GM21526 (cell line): ENCODE measurements around the gene SOX6.

ENCODE experiments used
- ATAC-seq: cut with Tn5 transposase; IDR thresholded peaks from one replicate; pipeline ENCODE4 v1.9.1; 2021; ENCODE audit warnings: moderate library complexity; ENCODE audit not compliant: unreplicated experiment, low FRiP score

Gene SOX6

DNA sequence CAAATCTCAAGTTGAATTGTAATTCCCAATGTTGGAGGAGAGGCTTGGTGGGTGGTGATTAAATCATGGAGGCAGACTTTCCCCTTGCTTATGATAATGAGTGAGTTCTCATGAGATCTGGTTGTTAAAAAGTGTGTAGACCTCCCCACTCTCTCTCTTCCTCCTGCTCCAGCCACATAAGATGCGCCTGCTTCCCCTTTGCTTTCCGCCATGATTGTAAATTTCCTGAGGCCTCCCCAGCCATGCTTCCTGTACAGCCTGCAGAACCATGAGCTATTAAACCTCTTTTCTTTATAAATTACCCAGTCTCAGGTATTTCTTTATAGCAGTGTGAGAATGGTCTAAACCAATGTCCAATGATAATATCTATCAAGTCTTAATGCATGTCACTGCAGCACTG, 34.2 kb downstream of the SOX6 start:
- ATAC-seq = no peak

DNA sequence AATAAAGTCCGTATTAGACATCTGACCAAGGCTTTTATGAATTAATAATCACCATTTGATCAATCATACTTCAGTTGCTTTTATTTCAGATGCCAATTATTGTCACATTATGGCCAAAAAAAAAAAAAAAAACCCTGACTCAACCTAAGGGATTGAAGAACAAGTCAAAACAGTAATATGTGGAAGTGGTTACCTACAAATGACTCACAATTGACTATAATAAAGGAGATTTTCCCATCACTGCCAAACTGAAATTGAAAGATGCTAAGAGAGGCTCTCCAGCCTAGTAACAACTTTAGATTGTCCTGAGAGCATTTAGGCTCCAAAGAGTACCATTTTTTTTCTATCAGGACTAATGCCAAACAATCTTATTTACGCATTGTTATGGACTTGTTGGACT, 35.2 kb downstream of the SOX6 start:
- ATAC-seq = no peak

DNA sequence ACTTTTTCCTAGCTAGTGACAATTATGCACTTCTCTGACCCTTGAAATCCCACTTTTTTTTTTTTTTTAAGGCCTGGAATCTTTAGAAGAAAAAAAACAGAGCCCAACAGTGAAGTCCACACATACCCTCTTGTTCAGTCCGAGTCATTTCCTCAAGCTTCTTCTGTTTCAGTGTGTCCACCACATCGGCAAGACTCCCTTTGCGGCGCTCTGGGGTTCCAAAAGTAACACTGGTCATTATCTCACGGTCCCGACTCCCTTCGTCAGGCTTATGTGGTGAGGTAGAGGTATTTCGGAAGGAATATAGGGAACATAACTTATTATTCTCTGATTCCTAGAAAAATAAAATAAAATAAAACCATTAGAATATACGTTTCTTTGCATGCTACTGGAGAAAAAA, 38.0 kb downstream of the SOX6 start:
- ATAC-seq = no peak

DNA sequence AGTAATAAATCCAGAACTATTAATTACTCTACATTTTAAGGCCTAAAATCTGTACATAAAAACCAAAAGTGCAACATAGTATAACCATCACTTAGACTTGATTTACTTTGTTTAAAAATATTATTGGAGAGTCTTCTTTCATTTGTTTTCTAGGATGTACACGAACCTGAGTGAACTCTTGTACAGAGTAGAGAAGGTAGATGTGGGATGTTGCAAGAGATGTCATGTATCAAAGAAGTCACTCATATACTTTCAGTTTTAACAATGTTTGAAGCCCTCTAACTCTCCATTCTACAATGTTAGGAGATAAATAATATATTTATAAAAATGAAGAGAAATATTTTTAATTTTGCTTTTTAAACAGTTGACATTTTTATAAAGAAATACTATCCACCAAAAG, 38.6 kb downstream of the SOX6 start:
- ATAC-seq = no peak

DNA sequence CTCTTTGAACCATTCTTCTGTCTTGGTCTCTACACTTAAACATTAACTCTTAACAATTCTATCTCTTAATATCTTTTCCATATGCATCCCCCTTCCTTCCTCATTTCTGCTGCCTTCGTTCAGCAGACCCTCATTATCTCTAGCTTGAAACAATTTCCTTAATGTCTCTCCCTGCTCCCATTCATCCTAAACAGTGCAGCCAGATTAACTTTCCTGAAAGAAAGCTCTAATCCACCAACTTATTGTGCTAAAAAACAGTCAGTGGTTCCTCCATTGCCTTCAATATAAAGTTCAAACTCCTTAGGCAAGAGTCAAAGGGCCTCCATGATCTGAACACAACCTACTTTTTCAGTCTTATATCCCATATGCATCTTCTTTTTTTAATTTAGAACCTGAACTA, 42.5 kb downstream of the SOX6 start:
- no peak for ATAC-seq

DNA sequence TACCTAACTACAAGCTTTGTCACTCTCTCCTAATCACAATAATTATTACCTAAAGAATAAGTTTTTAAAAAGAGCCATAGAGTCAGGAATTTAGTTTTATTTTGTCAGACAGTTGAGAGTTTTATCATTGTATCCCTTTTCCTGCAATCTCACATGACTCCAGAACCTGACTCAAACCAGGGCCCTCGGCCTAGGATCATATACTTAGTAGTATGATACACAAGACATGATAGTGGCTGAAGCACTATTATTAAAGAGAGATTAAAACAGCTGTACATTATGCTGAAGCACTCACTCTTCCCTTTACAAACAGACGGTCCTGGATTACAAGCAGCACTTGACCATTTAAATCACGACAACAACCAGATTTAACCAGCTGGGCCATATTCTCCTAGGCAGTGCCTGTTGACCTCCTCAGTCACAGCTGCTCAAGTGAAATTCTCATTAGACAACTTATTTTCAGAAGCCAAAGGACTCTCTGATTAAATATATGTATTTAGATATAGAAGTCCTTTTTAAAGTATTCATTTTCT, 44.0 kb downstream of the SOX6 start:
- no peak for ATAC-seq

DNA sequence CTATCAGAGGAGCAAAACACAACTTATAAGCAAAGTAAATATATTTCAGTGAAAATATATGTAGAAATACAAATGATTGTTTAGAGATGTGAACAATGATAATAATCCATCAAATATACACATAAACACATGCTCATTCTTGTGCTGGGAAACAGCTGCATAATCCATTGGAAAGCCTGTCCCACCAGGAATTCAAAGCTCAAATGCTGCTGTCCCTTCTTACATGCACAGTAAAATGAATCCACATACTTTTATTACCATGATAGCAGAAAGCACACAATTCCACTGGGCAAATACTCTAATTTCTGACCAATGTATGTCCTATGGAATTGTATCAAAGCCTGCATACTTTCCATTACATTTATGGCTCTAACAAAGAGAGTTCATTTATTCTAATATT, 44.5 kb downstream of the SOX6 start:
- no peak for ATAC-seq

DNA sequence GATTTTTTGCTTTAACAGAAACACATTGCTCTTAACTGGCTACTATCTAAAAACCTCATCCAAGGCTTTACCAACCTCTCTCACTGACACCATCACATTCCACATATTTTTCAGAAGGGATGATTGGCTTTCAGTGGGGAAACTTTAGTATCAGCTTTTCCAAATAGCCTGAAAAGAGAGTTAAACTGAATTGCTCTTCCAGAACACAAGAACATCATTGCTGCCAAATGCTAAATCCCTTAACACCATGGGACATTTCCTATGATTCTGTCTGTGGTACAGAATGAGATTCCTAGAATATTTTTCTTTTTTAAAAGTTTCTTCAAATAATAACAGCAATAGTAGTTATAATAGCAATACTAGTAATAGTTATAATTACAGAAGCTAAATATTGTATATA, 45.4 kb downstream of the SOX6 start:
- no peak for ATAC-seq

DNA sequence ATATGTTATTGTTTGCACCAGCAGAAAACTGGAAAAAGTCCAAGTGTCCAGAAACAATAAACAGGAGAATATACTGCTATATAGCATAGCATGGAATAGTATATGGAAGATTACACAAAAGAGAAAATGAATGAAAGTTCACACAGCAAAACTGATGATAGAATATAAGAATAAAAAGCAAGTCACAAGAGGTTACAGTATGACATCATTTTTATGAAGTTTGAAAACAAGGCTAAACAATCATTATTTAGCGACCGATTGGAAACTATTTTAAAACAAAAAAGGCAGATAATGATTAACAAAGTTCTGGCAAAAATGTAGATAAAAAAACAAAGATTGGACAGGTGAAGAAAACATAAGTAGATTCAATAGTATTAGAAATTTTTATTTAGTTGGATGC, 47.1 kb downstream of the SOX6 start:
- ATAC-seq = no peak

DNA sequence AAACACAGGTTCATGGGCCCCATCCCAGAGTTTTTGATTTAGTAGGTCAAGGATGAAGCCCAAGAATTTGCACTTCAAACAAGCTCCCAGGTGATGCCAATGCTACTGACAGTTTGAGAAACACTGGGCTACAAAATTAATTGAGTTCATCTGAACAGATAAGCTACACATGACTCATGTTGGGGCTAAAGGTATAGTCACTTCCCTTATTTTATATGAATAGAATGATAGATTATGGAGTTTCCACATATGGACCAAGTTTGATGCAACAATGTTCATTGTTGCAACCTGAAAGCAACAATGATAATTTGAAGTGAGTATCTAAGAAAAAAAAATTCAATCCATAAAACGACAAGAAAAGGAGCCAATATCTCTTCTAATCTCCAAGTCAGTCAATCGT, 54.9 kb downstream of the SOX6 start:
- ATAC-seq = no peak

DNA sequence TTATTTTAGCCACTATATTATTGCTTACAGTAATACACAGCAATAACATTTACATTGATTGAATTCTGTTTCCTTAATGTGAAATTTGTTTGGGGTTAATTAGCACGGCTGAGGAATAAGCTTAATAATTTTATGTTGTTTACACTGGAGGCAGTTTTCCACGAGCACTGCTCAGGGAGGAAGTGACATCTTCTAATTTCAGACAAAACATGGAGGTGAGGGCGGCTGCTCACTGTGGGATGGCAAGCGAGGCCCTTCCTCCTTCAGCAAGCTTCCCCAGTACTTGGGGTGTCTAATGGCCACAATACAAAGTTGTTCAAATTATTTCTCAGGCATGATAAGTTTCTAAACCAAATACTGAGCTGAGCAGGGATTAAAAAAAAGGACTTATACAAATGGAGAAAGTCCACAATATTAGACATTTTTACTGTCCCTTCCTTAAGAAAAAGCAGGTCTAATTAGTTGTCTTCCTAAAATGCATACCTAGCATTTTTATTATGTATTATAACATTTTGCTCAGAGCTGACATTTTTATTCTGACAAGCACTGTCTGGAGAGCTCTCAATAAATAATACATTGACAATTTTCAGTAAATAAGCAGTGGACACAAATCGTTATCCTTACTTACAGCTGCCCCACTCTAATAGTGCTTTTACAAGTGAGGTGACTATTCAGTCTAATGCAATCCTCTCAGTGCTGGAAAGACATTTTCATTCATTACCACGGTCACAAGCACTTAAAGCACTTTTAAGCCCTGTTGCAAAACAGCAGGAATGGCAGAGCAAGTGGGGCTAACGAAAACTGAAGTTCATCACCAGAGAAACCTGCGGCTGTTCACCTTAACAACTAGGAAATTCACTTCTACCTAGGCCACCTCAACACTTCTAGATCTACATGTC, 56.2 kb downstream of the SOX6 start:
- no peak for ATAC-seq

DNA sequence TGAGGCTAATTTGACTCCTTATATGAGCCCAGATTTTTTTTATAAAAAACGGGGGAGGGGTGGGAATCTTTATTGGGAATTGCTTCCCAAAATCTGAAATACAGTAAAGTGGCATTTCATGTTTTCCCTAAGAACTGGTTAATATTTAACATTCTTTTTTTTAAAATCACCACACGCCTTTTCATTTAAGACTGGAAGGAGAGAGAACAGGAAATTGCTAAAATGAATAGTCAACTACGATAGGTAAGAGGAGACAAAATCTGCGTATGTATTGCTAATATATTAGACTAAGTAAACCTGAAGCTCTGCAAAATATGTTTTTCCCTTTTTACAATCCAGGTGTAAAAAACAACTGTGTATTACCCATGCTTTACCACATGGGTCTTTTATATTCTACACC, 57.0 kb downstream of the SOX6 start:
- ATAC-seq = no peak

DNA sequence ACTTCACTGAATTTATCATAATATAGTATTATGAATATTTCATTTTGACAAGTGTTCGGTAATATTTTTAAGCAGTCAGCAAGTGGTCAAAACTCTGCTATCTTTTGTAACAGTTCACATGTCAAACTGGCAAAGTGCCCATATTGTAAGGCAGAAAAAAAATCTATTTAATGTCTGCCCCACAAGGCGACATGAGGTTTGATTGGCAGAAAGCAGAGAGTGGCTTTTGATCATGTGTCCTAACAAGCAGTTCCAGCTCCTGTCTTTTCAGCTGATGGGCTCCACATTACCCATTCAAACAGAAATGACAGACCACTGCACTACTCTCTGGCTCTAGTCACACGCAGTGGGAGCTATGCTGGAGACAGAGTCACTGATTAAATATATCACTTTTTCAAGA, 59.0 kb downstream of the SOX6 start:
- no peak for ATAC-seq

DNA sequence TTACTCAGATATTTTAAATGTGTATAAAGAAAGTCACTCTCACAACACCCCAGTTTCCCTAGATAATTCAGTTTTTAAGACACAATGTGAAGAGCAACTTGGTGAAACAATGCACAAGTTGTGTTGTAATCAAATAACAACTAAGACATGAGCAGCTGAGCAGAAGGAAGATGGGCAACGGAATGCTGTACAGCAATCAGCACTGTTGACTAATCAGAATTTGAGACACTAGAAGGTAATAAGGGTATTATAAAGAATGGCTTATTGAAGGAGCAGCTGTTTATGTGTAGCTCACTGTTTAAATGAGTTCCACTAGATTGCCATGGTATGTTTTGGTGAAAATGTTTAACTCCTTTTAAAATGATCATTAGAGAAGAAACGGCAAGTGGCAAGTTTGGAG, 60.1 kb downstream of the SOX6 start:
- no peak for ATAC-seq

DNA sequence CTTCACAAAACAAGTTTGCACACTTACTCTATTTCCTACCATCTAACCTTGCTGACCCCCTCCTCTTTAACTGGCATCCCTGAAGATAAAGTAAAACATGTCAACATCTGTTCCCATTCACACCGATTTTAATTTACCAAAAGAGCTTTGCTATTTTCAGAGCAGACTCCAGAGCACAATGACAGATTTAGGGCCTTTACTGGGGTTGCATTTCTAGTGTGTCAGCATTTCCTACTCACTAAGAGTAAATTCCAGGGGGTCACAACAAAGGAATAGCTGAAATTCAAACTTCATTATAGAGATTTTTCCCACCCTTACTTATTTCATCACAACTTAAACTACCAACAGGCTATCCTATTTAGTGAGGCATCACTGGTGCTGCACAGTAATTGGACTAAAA, 60.8 kb downstream of the SOX6 start:
- ATAC-seq = no peak

DNA sequence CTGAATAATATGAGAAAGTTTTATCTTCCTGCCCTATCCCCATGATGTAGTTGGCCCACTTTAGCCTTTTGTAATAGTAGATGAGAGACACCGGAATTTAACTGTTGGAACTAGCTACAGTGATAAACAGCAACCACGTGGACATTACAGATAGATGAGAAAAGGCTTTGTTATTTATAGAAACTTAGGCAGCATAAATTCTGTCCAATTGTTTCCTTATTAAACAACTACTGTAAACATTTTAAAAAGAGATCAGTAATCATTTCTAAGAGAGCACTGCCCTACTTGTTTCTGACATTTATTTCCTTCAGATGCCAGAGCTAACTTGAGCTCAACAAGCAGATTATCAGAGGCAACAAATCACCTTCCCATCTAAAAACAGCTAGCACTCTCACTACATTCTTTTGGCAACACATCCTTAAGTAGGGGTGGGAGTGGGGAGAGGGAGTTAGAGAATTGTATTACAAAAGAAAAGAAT, 63.1 kb downstream of the SOX6 start:
- ATAC-seq = no peak

DNA sequence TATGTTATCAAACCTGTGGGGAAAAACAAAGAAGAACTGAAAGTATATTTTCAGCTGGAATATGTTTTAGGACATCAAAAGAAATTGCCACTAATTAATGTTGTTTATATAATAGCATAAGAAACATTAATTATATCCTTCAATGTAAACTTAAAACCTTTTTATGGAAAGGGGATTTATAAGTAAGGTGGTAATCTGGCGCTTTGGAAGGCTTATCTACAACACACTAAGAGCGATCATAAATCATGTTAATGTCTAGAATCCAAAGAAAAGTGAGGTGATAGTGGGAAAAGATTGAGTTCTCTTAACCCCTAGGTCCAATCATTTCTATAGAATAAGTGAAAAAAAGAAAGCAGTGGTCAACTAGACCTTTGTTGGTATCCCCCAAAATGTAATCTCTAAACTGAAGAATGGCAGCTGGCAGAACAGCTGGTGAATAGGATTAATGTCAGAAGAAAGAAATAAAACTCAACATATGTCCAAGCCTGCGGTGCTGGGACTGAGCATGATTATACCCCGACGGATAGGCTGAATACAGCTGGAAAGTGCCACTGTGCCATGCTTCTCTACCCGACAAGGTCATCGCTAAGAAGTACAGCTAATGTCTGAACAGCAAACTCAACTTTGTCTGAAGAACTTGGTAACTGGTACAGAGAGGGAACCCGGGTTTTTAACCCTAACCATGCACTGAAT, 64.0 kb downstream of the SOX6 start:
- no peak for ATAC-seq

DNA sequence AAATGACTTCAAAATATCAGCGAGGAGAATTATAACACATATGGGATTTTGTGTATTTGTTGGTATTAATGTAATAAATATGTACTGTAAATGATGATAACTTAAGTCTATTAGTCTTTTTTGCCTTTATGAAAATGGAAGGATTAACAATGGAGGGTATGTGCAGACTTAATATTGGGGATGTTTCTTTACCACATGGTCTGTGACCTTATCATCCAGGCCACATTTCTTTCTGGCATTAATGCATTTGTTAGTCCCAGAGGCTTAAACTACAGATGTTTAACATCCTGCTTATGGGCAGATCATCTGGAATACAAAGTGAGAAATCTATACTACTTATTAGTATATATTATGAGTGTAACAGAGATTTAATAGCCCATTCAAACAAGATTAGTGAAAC, 64.6 kb downstream of the SOX6 start:
- ATAC-seq = no peak

DNA sequence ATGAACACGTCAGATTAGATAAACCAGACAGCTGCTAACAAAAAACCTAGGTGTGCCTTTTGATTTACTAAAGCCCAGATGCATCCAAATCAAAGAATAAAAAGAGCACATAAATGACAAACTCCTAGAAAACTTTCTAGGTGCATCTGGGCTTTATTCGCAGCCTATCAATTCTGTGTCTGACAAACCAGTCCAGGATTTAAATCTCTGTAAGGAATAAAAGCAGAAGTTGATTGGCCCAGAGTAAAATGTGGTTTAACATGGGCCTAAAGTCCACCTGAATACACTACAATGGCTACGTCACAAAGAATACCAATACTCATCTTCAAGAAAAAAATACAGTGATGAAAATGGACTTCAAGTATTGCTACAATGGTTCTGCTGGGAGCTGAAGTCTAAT, 66.8 kb downstream of the SOX6 start:
- no peak for ATAC-seq

DNA sequence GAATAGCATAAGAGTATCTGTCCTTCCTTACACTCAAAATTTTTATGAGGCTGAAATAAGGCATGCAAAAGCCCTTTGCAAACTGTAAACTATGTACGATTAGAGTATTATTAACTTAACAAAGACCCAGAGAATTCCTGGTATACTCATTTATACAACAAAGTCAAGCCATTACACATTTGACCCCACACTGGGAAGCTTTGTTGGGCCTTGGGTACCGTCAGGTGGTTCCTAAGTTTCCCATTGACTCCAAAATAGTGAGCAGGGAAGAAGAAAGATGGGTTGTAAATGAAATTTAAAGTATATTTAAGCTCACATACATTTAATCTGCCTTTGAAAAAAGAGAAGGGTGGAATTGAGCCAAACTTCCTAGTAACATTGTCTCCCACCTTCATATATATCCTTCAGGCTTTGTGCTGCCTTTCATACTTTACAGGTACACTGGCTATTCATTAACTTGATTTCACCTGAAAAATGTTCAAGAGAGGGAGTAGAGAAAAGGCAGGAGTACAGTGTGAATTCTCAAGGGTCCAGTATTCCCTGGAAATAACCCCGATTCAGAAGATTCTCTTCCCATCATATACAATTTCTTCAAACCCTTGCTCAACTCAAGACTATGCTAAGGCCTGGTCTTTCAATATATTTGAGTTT, 68.6 kb downstream of the SOX6 start:
- ATAC-seq = no peak

DNA sequence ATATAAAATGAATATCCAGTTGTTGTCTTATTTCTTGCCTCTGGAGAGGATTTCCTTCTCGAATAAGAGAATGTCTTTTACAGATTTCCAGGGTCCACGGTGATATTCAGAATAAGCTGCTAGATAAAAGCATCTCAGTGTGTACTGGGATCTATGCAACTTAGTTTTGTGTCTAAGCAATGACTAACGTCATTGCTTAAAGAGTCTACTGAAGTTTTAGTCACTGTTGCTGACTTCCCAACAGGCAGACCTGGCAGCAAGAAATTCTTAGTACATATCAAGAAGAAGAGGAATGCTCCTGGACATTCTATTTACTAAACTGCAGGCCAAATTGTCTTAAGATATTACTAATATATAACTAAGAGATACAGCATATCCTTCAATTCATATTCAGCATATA, 70.3 kb downstream of the SOX6 start:
- no peak for ATAC-seq
